K562 (cell line): ENCODE measurements around the gene AHCY. TPM values are rescaled to one million over a fixed set of nuclear protein-coding genes. Genes with fewer than 3 reads are reported as not detected.
A peak's percentile ranks its signal among the peaks of the same experiment; 100 is the strongest.

Experiments
- ADNP ChIP-seq: fragments of 200-800 bp; sonication (Bioruptor generic); IDR thresholded peaks from 2 replicates; pipeline ENCODE4 v1.6.1; 2016; ENCODE audit warnings: missing genetic modification characterization, missing compliant biosample characterization
- CREB1 ChIP-seq, 2 experiments: sonication (generic) in 1 of 2; formaldehyde crosslinking in 1 of 2; IDR thresholded peaks; 2 replicates each; pipeline versions ENCODE4 v1.6.1 to v1.8.0; 2012 to 2022; ENCODE audit warnings: inconsistent platforms in 1 of 2, mild to moderate bottlenecking in 1 of 2, missing genetic modification reagents in 1 of 2, moderate library complexity in 1 of 2
- CTCF ChIP-seq, 3 experiments: IDR thresholded peaks in 2 of 3; conservative IDR thresholded peaks in 1 of 3; 2 replicates each; pipeline ENCODE4 v1.5.1; 2011 to 2012; ENCODE audit warnings: low read length in 3 of 3, mild to moderate bottlenecking in 3 of 3, control low read depth in 2 of 3, improper control_type of control experiment in 1 of 3, inconsistent platforms in 1 of 3, low read depth in 1 of 3, mixed read lengths in 1 of 3, moderate library complexity in 1 of 3; ENCODE audit not compliant: insufficient read depth in 2 of 3
- PRDM10 ChIP-seq: fragments of 450-650 bp; IDR thresholded peaks from 2 replicates; pipeline ENCODE4 v1.6.1; 2018; ENCODE audit not compliant: partially characterized antibody
- RCOR1 ChIP-seq, 2 experiments: IDR thresholded peaks; 2 replicates each; pipeline ENCODE4 v1.6.1; 2012; ENCODE audit warnings: low read depth in 2 of 2, low read length in 2 of 2, borderline replicate concordance in 1 of 2, improper control_type of control experiment in 1 of 2
- TFAP4 ChIP-seq: sonication (generic); formaldehyde crosslinking; IDR thresholded peaks from 2 replicates; pipeline ENCODE4 v1.8.0; 2022; ENCODE audit warnings: missing genetic modification reagents, mild to moderate bottlenecking, moderate library complexity, borderline replicate concordance
- ZNF165 ChIP-seq: fragments of 250-450 bp; sonication (Bioruptor Pico); IDR thresholded peaks from 2 replicates; pipeline ENCODE4 v1.4.0; 2020; ENCODE audit warnings: borderline replicate concordance
- ZNF507 ChIP-seq: conservative IDR thresholded peaks from 2 replicates; pipeline ENCODE4 v1.6.1; 2017; ENCODE audit warnings: missing genetic modification characterization, missing compliant biosample characterization
- polyA plus RNA-seq, 8 experiments: library from polyadenylated mRNA; depleted of rRNA in 4 of 8; stranded (reverse) in 5 of 8; unstranded in 3 of 8; fragments of >200 nt; fragmentation: Nextera tagmentation in 2 of 8; fragmentation: Illumina TruSeq in 1 of 8; extraction: Ambion mirVana in 2 of 8; extraction: Trizol in 1 of 8; gene quantifications; 2 replicates each; pipeline versions ENCODE4 v1.2.1 to v1.2.3, GENCODE V29; 2011 to 2014; ENCODE audit warnings: inconsistent platforms in 1 of 8, missing spikeins in 1 of 8
- total RNA-seq, 7 experiments: library from RNA; depleted of rRNA in 6 of 7; stranded (reverse); fragments of >200 nt in 6 of 7; fragmentation: Illumina TruSeq in 2 of 7; extraction: Trizol in 2 of 7; gene quantifications; 2 replicates each; pipeline versions ENCODE4 v1.2.1 to v1.2.3, GENCODE V29; 2011 to 2021; ENCODE audit warnings: low replicate concordance in 1 of 7
- TF ChIP-seq, protein P1 (sequence below): sonication (generic); formaldehyde crosslinking; IDR thresholded peaks from 2 replicates; pipeline ENCODE4 v1.8.1; 2022; ENCODE audit warnings: missing genetic modification reagents
- TF ChIP-seq, protein P2 (sequence below): fragments of 250-450 bp; sonication (Bioruptor Pico); IDR thresholded peaks from 2 replicates; pipeline ENCODE4 v1.4.0; 2020; ENCODE audit warnings: mild to moderate bottlenecking, moderate library complexity

The AHCY gene
- total and polyA plus RNA-seq, 9 of the 15 experiments (the other 6 are each of a cell fraction or from before 2014, with no cell fraction given): 82.5 to 269 (median 190) TPM

DNA sequence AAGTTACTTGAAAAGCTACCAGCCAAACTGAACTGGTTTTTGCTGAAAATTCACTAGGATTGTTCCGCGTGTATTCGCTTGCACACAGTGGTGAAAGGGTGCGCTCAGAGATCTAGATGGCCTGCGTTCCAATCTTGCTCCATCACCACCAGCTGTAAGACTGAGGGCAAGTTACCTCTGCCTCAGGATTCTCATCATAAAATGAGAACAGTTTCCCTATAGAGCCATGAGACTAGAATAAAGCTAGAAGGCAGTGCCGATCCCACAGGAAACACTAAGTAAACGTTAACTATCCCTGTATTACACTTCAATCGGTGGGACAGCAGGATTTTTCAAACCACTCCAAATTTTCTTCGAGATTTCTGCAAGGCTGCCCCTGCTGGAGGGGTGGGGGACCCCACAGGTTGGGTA is 838 bp downstream of the AHCY start (continued):
- TF ChIP-seq PRDM10: no peak
- 0 out of 4 replicates have a peak, but pooled peaks of 1 of the 2 experiments have one; percentile 2 for TF ChIP-seq RCOR1 (IDR thresholded peaks at IDR 0.05; ENCODE audit: borderline replicate concordance in 1 of 2, low read depth in 2 of 2, low read length in 2 of 2)
- TF ChIP-seq ADNP: peak; percentile 9; the same call in 1 of the 2 replicates
- TF ChIP-seq, protein P1, sequence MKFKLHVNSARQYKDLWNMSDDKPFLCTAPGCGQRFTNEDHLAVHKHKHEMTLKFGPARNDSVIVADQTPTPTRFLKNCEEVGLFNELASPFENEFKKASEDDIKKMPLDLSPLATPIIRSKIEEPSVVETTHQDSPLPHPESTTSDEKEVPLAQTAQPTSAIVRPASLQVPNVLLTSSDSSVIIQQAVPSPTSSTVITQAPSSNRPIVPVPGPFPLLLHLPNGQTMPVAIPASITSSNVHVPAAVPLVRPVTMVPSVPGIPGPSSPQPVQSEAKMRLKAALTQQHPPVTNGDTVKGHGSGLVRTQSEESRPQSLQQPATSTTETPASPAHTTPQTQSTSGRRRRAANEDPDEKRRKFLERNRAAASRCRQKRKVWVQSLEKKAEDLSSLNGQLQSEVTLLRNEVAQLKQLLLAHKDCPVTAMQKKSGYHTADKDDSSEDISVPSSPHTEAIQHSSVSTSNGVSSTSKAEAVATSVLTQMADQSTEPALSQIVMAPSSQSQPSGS (CRISPR knock-in tag): no peak
- TF ChIP-seq CREB1 (IDR thresholded peaks at IDR 0.05): no peak
- TF ChIP-seq CREB1 (CRISPR knock-in tag; IDR thresholded peaks at IDR 0.05): no peak
- TF ChIP-seq ZNF165 (CRISPR knock-in tag): no peak
- TF ChIP-seq, protein P2, sequence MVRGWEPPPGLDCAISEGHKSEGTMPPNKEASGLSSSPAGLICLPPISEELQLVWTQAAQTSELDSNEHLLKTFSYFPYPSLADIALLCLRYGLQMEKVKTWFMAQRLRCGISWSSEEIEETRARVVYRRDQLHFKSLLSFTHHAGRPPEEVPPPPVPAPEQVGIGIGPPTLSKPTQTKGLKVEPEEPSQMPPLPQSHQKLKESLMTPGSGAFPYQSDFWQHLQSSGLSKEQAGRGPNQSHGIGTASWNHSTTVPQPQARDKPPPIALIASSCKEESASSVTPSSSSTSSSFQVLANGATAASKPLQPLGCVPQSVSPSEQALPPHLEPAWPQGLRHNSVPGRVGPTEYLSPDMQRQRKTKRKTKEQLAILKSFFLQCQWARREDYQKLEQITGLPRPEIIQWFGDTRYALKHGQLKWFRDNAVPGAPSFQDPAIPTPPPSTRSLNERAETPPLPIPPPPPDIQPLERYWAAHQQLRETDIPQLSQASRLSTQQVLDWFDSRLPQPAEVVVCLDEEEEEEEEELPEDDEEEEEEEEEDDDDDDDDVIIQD (CRISPR knock-in tag): no peak
- TF ChIP-seq CTCF (IDR thresholded peaks at IDR 0.05 in 2 of 3, conservative IDR thresholded peaks at IDR 0.05 in 1 of 3; ENCODE audit: insufficient read depth in 2 of 3, low read depth in 1 of 3, low read length in 3 of 3): 0 out of 6 replicates have a peak, but pooled peaks of 1 of the 3 experiments have one; percentile 17
- TF ChIP-seq ZNF507 (tag): no peak
- TF ChIP-seq TFAP4 (CRISPR knock-in tag): 0 out of 2 replicates have a peak, but pooled peaks have one; percentile 33
